ENCODE data around the gene FRG1. TPM values are rescaled to one million over a fixed set of nuclear protein-coding genes. Genes with fewer than 3 reads are reported as not detected.
"Not testable (repeated sequence)": the region's sequence is repeated elsewhere in the genome, so short reads cannot be mapped to it uniquely, and the experiment has no call there.

FRG1 gene
- polyA plus RNA-seq, 2 of the 4 experiments (the other 2 are of a cell fraction) = 26.0 to 31.0 TPM

GRCh38 chr4:189921058-189921457 is 19.6 kb upstream of the FRG1 start:
- Histone ChIP-seq H3K9me3 (no peaks in the 10 kb centered on the region), H3K4me1 (no peaks in the 10 kb centered on the region), H3K27ac (no peak overlapping the region), H3K4me3 (no peak overlapping the region), H3K4me2 (no peak overlapping the region)
- POLR2A ChIA-PET = no interaction called here
- 0% methylated on average over 1 of the region's 1 CpG for WGBS (ENCODE audit: missing lambda C conversion rate)
- DNase-seq (ENCODE audit: low read depth in 1 of 2, low spot score in 1 of 2) (no peak), ATAC-seq (no peak), FAIRE-seq (peak; percentile 83)
- TF ChIP-seq USF2 (IDR thresholded peaks at IDR 0.05) (no peak), POLR2AphosphoS2 (conservative IDR thresholded peaks at IDR 0.05; ENCODE audit: low read length) (no peak), CEBPB (IDR thresholded peaks at IDR 0.05) (no peak), BCL3 (IDR thresholded peaks at IDR 0.05) (no peak), FOXS1 (CRISPR knock-in tag; IDR thresholded peaks at IDR 0.05) (no peak), CHD4 (IDR thresholded peaks at IDR 0.05; ENCODE audit: borderline replicate concordance) (no peak), PHF8 (IDR thresholded peaks at IDR 0.05; ENCODE audit: borderline replicate concordance, low read depth) (no peak), KDM1A (IDR thresholded peaks at IDR 0.05; ENCODE audit: low read depth) (no peak), GATA3 (IDR thresholded peaks at IDR 0.05; ENCODE audit: borderline replicate concordance) (no peak), NFE2L2 (conservative IDR thresholded peaks at IDR 0.05; ENCODE audit: low read length) (no peak), ZFP36 (IDR thresholded peaks at IDR 0.05; ENCODE audit: borderline replicate concordance, partially characterized antibody) (no peak)
- CTCF ChIA-PET = no interaction called here

- POLR2A ChIA-PET; H3K4me3 ChIP-seq; DNase-seq (ENCODE audit: low read depth in 1 of 2, low spot score in 1 of 2); ATAC-seq; H3K9me3 ChIP-seq; H3K4me1 ChIP-seq; H3K27ac ChIP-seq; CTCF ChIA-PET; H3K4me2 ChIP-seq; FAIRE-seq: not testable (repeated sequence)
- WGBS (ENCODE audit: missing lambda C conversion rate) = 67% methylated on average over 4 of the region's 5 CpGs
Measured at GRCh38 chr4:189926742-189927141, 13.9 kb upstream of the FRG1 start.

- Histone ChIP-seq H3K4me3 (peak overlapping the region; percentile 69), H3K4me2 (peak overlapping the region; percentile 84), H3K9me3 (no peaks in the 10 kb centered on the region), H3K4me1 (no peaks in the 10 kb centered on the region), H3K27ac (peak overlapping the region; percentile 64 to 94)
- ChIA-PET CTCF (interaction anchor here (0.6 to 1.5 kb wide), 3 partner anchors 10 to 37 kb away, joined by 3 to 6 read pairs (median 3); no protein-coding TSS in a partner anchor), POLR2A (interaction anchor here (1.5 kb wide), 1 partner anchor 80 kb away, joined by 3 read pairs; no protein-coding TSS in a partner anchor)
- DNase-seq (ENCODE audit: low read depth in 1 of 2, low spot score in 1 of 2) (no peak), ATAC-seq (peak in 1 of 2 experiments; percentile 84; a peak in 3 of 6 replicates), FAIRE-seq (no peak)
- WGBS (ENCODE audit: missing lambda C conversion rate) = 4% methylated on average over 31 of the region's 31 CpGs
- TF ChIP-seq SREBF2 (IDR thresholded peaks at IDR 0.05) = no peak
- no peak for TF ChIP-seq ZNF302 (CRISPR knock-in tag; IDR thresholded peaks at IDR 0.05)
- TF ChIP-seq EP300 (IDR thresholded peaks at IDR 0.05) = no peak
- no peak for TF ChIP-seq POLR2AphosphoS2 (conservative IDR thresholded peaks at IDR 0.05; ENCODE audit: low read length)
- TF ChIP-seq ATOH8 (CRISPR knock-in tag; IDR thresholded peaks at IDR 0.05; ENCODE audit: low read depth) = no peak
- TF ChIP-seq REST (IDR thresholded peaks at IDR 0.05) = no peak
- TF ChIP-seq HOXA7 (CRISPR knock-in tag; IDR thresholded peaks at IDR 0.05) = no peak
- TF ChIP-seq CTCF (IDR thresholded peaks at IDR 0.05) = no peak
- TF ChIP-seq HEYL (CRISPR knock-in tag; IDR thresholded peaks at IDR 0.05) = no peak
- TF ChIP-seq JUNB (IDR thresholded peaks at IDR 0.05) = no peak
- no peak for TF ChIP-seq HDAC2 (IDR thresholded peaks at IDR 0.05)
- no peak for TF ChIP-seq RNF2 (IDR thresholded peaks at IDR 0.05; ENCODE audit: borderline replicate concordance, low read depth)
- TF ChIP-seq BCL3 (IDR thresholded peaks at IDR 0.05) = no peak
- TF ChIP-seq RCOR1 (IDR thresholded peaks at IDR 0.05; ENCODE audit: low read depth, low read length) = no peak
- no peak for TF ChIP-seq CBX8 (IDR thresholded peaks at IDR 0.05)
- TF ChIP-seq FOSB (CRISPR knock-in tag; IDR thresholded peaks at IDR 0.05) = no peak
Measured at GRCh38 chr4:189941005-189941450, 356 bp downstream of the FRG1 start.

Measured in A549 (cell line).